Panc1 (cell line): Measurements from ENCODE around the gene POU4F1.

ENCODE experiments used
- POLR2AphosphoS5 ChIP-seq: IDR thresholded peaks from 2 replicates; pipeline ENCODE4 v1.6.1; 2012; ENCODE audit warnings: mild to moderate bottlenecking, low read depth, low read length, moderate library complexity
- TF ChIP-seq, protein P1 (sequence below): fragments of 450-650 bp; IDR thresholded peaks from 2 replicates; pipeline ENCODE4 v1.5.1; 2017; ENCODE audit warnings: mild to moderate bottlenecking

DNA sequence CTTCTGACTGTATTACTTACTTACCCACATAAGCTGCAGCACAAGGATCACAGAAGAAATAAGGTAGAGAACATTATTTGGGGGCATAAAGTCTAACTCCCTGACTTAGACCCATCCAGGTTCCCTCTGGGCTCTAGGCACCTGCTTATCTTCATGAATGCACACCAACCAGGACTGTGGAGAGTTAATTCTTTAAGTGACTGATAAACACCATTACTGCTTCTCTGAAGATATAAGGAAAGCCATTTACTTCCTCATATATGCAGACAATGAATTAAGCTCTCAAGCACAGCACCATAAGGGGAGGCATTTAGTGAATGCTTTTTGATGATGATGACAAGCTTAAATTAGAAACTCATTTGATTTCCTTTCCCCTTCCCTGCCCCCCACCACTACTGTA lies 33.1 kb upstream of the POU4F1 start:
- TF ChIP-seq POLR2AphosphoS5, result no peak
- TF ChIP-seq, protein P1, sequence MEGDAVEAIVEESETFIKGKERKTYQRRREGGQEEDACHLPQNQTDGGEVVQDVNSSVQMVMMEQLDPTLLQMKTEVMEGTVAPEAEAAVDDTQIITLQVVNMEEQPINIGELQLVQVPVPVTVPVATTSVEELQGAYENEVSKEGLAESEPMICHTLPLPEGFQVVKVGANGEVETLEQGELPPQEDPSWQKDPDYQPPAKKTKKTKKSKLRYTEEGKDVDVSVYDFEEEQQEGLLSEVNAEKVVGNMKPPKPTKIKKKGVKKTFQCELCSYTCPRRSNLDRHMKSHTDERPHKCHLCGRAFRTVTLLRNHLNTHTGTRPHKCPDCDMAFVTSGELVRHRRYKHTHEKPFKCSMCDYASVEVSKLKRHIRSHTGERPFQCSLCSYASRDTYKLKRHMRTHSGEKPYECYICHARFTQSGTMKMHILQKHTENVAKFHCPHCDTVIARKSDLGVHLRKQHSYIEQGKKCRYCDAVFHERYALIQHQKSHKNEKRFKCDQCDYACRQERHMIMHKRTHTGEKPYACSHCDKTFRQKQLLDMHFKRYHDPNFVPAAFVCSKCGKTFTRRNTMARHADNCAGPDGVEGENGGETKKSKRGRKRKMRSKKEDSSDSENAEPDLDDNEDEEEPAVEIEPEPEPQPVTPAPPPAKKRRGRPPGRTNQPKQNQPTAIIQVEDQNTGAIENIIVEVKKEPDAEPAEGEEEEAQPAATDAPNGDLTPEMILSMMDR, result no peak
